HG03175 (cell line): ENCODE data around the gene FSD2.
"Not testable (repeated sequence)": the region's sequence is repeated elsewhere in the genome, so short reads cannot be mapped to it uniquely, and the experiment has no call there.

Source experiments
- ATAC-seq: cut with Tn5 transposase; IDR thresholded peaks from one replicate; pipeline ENCODE4 v1.9.1; 2021; ENCODE audit warnings: mild to moderate bottlenecking, moderate library complexity; ENCODE audit not compliant: unreplicated experiment

The FSD2 gene

DNA sequence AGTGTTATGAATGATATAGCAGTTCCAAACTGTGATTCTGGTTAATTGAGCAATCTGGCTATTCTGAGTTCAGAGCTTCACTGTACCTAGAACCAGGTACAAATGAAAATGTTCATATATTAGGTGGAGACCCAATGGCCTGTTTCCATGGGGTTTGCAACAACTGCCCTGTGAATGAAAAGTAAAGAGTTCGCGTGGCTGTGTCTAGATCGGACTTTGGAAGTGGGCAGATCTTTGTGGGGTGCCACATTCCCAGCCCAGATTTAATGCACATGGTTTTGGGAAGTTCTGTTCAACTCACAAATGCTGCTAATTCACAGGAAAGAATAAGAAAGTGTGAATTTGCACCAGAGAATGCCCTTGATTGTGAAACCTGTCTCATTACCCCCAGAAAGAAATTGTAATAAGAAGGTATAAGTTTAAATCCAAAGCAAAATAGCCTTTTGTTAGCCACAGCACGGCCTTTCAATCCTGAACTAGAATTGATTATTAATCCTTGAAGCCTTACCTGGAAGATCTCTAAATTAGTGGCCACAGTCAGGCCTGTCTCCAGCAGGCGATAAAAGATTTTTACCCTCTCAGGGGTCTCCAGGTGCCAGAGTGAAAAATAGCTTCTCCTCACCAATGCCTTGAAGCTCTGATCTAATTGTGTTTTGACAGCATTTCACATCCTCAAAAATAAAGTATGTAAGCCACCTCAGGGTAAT, 26.2 kb upstream of the FSD2 start:
- peak; percentile 27 for ATAC-seq

DNA sequence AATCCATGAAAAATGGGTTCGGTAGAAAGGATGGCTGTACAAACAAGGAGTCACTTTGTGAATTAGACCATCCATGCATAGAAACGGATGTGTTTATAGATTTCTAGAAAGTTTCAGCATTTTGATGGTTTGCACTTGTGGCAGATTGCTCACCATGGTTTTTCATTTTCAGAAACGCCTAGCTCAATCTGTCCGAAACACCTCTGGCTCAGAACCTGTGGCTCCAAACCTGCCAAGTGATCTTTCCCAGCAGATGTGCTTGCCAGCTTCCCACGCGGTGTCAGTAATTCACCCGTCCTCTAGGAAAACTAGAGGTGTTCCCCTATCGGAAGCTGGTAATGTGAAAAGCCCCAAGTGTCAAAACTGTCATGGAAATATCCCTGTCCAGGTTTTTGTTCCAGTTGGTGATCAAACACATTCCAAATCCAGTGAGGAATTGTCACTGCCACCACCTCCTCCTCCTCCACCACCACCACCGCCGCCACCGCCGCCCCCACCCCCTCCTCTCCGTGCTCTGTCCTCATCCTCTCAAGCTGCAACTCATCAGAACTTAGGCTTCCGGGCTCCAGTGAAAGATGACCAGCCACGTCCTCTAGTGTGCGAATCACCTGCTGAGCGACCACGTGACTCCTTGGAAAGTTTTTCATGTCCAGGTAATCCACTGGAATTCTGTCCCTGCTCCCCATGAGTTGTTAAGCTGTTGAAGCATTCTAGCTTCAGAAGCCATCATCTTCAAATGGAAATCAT, 24.7 kb upstream of the FSD2 start:
- ATAC-seq: no peak

DNA sequence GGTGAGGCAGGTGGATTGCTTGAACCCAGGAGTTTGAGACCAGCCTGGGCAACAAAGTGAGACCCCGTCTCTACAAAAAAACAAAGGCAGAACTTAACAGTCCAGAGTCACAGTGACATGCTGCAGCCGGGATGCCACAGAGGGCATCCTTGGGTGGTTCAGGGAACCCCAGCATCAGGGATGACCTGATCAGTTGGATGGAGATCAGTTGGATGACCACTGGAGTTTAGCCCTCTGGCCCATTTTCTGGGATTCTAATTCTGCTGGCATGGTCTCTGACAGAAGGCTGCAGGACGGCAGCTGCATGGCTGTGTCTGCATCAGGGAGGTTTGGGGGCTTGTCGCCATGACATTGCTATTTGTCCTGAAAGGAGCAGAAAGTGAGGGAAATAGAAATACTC, 23.4 kb upstream of the FSD2 start:
- ATAC-seq: no peak

DNA sequence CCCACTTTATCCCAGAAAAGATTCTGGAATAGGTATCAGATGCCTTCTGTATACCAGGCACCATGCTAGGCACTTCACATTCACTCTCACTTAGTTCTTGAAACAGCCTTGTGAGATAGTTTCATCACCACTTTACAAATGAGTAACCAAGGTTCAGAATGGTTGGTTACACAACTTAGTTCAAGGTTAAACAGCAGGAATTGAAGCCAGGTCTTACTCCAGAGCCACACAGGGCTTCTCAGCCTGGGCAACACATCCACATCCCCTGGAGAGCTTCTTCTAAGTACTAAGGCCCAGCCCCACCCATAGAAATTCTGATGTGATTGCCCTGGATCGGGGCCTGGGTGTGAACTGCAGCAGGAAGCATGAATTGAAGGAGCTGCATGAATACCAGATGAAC, 22.2 kb upstream of the FSD2 start:
- no peak for ATAC-seq

DNA sequence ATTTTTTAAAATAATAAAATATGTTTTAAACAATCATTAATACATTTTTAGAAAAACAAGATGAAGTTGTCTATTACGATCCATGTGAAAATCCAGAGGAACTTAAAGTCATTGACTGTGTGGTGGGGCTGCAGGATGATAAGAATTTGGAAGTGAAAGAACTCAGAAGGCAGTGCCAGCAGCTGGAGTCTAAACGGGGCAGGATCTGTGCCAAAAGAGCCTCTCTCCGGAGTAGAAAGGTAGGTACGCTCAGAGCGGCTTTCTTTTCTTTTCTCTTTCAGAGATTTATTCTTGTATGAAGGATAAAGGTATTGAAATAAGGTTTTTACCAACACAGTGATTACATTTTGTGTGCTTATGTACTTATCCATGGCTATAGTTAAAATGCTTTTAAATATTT, 17.2 kb upstream of the FSD2 start:
- ATAC-seq: no peak

DNA sequence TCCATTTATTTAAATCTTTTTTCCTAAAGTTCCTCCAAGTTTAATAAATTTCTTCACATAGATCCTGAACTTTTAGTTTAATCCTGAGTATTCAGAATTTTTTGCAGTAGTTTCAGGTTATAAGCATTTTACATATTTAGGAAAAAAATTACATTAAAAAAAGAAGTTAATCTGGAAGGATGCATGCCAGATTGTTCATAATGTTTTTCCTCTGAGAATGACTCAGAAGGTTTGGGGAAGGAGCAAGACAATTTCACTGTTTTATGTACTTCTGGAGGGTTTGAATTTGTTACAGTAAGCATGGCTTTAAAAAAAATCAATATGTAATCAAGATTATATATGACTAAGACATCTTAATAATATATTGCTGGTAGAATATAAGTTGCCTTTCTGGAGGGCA, 16.0 kb upstream of the FSD2 start:
- ATAC-seq: not testable (repeated sequence)

DNA sequence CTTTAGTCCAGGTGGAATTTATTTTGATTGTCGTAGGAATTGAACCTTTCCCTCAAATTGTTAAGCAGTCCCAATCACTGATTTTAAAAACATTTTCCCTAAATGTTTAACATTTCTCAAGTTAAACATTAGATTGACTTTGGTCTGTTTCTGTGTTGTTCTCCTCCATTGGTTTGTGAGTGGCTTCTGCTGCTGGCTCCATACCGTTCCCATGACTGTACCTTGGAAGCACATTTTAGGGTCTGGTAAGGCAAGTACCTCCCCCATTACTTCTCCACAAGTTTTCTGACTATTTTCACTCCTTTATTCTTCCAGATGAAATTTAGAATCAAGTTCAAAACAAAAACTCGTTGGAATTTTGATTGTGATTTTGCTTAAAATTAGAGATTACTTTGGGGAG, 15.5 kb upstream of the FSD2 start:
- ATAC-seq: not testable (repeated sequence)

DNA sequence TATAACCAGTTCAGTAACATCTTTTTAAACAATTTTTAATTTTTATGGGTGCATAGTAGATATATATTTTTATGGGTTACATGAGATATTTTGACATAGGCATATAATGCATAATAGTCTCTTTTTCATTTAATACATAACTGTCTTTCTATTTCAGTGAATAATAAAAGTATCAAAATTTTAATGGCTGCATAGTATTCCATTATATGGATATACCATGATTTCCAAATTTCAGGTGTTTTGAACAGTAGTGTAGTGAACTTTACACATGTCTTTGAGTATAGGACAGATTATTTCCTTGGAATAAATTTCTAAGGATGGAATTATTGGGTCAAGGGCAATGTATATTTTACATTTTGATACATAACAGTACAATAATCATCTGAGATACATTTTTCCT, 14.3 kb upstream of the FSD2 start:
- ATAC-seq: no peak

DNA sequence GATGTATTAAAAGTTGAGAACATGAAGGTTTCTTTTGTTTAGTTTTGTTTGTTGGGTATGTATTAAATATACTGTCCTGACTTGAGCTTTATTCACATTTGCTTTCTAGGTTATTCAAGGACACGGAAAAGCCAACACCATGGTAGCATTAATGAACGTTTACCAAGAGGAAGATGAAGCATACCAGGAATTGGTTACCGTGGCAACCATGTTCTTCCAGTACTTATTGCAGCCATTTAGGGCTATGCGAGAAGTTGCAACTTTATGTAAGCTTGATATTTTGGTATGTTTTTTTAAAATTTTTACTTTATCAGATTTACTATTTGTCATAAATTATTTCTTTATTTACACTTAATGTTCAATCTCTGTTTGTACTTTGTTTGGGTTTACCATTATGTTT, 7.1 kb upstream of the FSD2 start:
- ATAC-seq: no peak

DNA sequence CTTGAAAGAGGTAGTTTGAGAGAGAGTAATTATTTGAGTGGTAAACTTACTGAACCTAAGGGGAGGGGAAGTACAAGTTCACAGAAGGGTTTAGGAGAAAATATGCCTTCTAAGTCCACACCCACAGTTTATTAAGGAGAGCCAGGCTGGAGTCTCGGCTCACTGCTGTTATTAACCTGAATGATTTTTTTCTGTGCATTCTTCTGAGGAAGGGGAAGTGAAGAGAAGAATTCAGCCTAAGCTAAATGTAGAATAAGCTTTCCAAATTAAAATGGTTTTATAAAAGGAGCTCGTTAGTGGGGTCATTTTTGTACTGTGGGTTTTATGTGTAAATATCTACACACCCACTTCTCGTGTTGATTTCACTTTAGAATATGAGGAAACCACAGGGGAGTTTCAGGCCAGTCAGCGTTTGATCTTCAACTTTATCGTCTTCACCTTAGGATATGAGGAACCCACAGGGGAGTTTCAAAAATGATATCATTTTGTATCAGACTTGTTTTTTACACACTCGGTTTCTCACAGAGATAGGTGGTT, 5.1 kb upstream of the FSD2 start:
- ATAC-seq: no peak

DNA sequence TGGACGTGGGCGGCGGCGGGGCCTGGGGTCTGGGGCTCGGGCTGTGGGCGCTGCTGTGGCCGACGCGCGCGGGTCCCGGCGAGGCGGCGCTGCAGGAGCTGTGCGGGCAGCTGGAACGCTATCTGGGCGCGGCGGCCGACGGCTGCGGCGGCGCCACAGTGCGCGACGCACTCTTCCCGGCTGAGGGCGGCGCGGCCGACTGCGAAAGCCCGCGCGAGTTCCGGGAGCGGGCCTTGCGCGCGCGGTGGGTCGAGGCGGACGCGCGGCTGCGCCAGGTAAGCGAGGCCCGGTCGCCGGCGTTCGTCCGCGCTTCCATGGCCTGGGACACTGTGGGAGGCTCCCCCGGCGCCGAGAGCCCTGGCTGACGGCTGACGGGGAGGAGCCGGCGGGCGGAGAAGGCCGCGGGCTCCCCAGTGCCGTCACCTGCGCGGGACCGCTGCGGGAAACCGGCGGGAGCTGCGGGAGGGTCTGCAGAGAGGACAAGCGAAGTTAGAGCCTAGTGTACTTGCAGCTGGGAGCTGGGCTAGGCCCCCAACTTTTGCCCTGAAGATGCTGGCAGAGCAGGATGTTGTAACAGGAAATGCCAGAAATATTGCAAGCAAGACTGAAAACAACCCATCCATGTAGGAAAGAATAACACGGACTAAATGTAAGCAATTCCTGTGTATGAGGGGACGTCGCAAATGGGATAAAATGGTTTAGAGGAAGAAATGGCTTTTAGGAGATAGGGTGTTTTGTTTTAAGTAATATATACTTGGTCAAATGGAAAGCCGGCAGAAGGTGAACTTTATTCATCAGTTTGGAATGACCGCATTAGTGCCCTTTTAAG, 4.4 kb upstream of the FSD2 start:
- peak; percentile 14 for ATAC-seq

DNA sequence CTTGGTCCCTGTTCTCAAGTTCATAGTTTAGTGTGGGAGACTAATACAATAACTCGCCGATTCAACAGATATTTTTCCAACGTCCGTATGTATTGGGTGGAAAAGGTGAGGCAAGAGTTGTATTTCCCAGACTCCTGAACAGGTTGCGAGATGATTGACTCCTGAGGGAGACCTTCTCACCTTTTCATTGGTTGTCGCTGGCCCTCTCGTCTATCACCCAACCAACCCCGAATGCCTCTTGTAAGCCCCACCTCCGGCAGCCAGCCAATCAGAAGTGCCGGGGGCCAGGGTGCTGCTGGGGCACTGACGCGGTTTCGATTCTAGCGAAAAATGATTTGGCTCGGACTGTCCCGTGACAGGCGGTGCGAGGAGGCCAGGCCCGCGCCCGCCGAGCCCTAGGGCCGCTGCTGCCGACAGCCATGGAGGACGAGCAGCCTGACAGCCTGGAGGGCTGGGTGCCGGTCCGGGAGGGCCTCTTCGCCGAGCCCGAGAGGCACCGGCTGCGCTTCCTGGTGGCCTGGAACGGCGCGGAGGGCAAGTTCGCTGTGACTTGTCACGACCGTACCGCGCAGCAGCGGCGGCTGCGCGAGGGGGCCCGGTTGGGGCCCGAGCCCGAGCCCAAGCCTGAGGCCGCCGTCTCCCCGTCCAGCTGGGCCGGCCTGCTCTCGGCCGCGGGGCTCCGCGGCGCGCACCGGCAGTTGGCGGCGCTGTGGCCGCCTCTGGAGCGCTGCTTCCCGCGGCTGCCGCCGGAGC, 3.6 kb upstream of the FSD2 start, which contains the start of gene WHAMM:
Gene WHAMM, plus strand, starts transcription at position 321 of the 753 bp plus-strand sequence. Its CDS starts 99 bp downstream, at position 420.
- peak; percentile 84 for ATAC-seq

DNA sequence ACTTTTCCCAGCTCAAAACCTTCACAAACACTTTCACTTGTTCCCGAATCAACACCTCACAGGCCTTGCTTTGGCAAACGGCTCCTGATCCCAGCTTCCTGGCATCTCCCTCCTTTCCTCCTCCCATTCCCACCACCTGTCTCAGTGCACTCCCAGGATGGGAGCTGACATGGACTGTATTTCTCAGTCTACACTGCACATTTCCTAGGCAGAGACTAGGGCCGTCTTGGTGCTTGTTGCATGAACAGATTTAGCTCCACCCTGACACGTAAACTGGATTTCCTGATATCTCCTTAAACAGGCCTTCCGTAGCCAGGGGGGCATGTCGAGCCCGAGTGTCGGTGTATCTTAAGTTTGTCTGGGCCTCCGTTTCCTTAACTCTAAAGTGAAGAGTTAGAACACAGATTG, 2.8 kb upstream of the FSD2 start:
- no peak for ATAC-seq

DNA sequence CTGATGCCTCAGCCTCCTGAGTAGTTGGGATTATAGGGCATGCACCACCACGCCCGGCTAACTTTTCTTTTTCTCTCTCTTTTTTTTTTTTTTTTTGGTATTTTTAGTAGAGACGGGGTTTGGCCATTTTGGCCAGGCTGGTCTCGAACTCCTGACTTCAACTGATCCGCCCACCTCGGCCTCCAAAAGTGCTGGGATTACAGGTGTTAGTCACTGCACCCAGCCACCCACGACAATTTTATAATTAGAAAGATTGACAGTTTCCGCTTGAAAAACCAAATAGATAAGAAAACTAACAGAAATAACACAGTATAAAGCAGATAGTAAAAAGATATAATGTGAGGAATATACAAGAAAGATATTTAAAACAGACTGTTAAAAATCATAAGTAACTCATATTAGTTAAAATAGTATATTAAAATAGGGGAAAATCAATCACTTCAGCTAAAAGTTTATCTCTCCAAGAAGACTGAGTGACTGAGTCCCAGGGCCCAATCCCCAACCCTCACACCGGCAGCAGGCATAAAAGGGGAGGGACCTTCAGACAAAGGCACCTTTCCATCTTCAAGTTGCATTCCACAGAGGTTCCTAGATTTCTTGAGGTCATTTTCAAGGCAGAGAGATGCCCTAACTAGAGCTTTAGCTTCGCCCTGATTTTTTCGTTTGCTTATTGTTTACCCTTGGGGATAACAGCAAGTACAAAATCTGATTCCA, 2.2 kb upstream of the FSD2 start:
- ATAC-seq: no peak

DNA sequence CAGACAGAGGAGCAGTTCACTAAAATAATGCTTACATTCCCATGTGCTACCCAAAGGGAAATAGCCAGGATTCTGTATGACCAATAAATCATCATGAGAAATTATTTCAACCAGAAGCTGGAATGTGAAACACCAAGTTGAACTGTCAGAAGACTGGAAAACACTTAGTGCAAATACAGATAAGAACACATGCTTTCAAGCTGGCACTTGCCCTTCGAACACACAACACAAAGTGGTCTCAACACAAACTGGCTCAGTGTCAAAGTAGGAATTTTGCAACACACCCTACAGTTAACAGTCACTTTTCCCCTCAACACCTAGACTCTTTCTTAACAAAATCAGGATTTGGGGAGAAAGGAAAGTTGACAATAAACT, 1.3 kb downstream of the FSD2 start:
- ATAC-seq: no peak

DNA sequence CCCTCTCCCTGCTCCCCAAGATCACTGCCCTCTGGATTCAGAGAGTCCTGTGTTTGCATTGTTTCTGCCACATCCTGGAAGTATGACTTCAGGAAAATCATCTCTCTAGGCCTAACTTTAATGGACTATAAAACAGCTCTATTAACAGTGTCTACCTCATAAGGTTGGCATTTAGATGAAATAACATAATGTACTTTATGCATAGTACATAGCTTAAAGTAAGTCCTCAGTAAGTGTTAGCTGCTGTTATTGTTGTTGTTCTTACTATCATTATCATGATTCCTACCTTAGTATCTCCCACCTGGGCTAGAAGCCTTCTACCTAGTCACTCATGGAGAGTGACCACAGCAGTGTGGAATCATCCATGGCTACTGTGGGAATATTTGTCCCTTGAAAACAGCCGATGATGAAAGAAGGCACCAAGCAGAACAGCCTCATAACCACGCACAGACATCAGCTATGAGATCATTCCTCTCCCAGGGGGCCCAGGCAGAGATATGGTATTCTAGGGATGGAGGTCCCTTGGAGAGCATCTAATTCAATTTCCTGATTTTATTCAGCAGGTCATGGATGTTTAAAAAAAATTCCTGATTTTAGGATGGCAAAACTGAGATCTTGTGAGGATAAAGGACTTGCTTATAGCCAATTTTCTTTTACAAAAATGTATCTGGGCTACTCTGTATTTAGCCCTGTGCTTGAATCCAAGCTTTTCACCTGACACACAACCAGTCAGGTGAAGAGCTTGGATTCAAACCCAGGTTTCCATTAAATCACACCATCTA, 1.9 kb downstream of the FSD2 start:
- ATAC-seq: no peak

DNA sequence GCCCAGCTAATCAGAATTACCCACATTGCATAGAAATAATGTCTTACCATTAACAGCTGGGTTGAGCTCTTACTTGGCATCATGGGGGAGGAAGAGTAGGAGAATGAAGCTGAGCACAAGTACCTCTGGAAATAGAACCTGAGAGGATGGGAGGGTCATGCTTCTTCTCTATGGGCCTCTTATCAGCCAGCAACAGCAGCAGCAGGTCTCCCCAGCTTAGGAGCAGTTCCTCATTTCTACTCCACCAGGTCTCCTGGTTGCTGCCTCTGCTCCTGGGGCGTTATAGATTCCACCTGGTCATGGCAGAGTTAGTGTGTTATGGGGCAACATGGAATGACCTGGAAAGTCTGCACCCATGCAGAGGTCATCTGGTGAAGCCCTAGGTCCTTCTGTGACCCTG, 3.4 kb downstream of the FSD2 start:
- ATAC-seq: no peak

DNA sequence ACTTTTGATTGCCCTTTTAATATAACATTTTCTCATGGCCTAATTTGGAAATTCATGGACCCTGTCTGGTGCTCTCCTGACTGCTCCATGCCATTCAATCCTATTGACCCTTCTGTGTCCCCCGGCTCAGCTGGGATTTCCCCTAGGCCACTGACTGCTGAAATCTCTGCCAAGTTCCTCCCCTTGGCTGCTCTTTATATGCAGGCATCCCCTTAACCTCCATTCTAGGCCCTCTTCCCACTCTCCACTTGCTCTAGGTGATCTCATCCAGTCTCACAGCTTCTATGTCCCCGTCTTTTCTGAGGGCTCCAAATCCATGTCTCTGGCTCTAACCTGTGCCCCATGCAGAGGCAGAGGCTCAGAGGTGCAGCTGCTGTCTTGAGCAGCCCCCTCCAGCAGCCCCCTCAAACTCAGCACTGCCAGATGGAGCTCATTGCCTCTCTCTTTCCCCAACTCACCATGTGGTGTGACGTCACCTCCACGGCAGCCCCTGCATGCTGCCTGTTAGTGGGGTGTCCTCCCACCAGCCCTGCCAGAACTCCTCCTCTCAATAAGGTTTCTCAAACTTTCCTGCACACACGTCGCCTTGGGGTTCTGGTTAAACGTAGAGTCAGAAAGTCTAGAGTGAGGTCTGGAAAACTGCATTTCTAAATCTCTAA, 6.6 kb downstream of the FSD2 start:
- ATAC-seq: no peak
